K562 (cell line): ENCODE data around the gene TSC1. TPM values are rescaled to one million over a fixed set of nuclear protein-coding genes. Genes with fewer than 3 reads are reported as not detected.

Experiments used
- ATF1 ChIP-seq, 2 experiments: fragments of 450-650 bp in 1 of 2; IDR thresholded peaks; 2 replicates each; pipeline ENCODE4 v1.6.1; 2016; ENCODE audit warnings: missing compliant biosample characterization in 1 of 2, missing genetic modification characterization in 1 of 2
- BCOR ChIP-seq: fragments of 450-650 bp; IDR thresholded peaks from 2 replicates; pipeline ENCODE4 v1.6.1; 2016
- CC2D1A ChIP-seq: fragments of 450-650 bp; IDR thresholded peaks from 2 replicates; pipeline ENCODE4 v1.6.1; 2017; ENCODE audit warnings: mild to moderate bottlenecking
- CCNT2 ChIP-seq: IDR thresholded peaks from 2 replicates; pipeline ENCODE4 v1.6.1; 2011; ENCODE audit warnings: borderline replicate concordance, low read depth, mild to moderate bottlenecking, moderate library complexity, mixed read lengths, low read length; ENCODE audit not compliant: insufficient read length; ENCODE audit errors: extremely low read depth
- CREM ChIP-seq: IDR thresholded peaks from 2 replicates; pipeline ENCODE4 v1.6.1; 2014; ENCODE audit warnings: antibody characterized with exemption, low read depth
- CTBP1 ChIP-seq: fragments of 450-650 bp; IDR thresholded peaks from 2 replicates; pipeline ENCODE4 v1.6.1; 2016; ENCODE audit warnings: borderline replicate concordance
- DPF2 ChIP-seq: fragments of 450-650 bp; IDR thresholded peaks from 2 replicates; pipeline ENCODE4 v1.6.1; 2016
- GABPB1 ChIP-seq: sonication (generic); formaldehyde crosslinking; IDR thresholded peaks from 2 replicates; pipeline ENCODE4 v1.8.0; 2022; ENCODE audit warnings: mild to moderate bottlenecking, missing genetic modification reagents
- PURB ChIP-seq: sonication (generic); formaldehyde crosslinking; IDR thresholded peaks from 2 replicates; pipeline ENCODE4 v1.9.0; 2021; ENCODE audit warnings: low read depth, mild to moderate bottlenecking, missing genetic modification reagents
- SETDB1 ChIP-seq: IDR thresholded peaks from one replicate; pipeline ENCODE4 v1.6.1; 2012; ENCODE audit warnings: low read length, control low read depth, inconsistent platforms
- STAT5A ChIP-seq: IDR thresholded peaks from 2 replicates; pipeline ENCODE4 v1.6.1; 2012; ENCODE audit warnings: low read length, inconsistent platforms, borderline replicate concordance
- ZBTB11 ChIP-seq, 3 experiments: fragments of 200-800 bp in 1 of 3; fragments of 250-450 bp in 1 of 3; fragments of 450-650 bp in 1 of 3; sonication (Bioruptor Pico) in 1 of 3; sonication (Bioruptor generic) in 1 of 3; formaldehyde crosslinking in 1 of 3; IDR thresholded peaks; 2 replicates each; pipeline versions ENCODE4 v1.6.1 to v1.8.0; 2016 to 2022; ENCODE audit warnings: mild to moderate bottlenecking in 2 of 3, missing genetic modification characterization in 2 of 3, missing compliant biosample characterization in 1 of 3, moderate library complexity in 1 of 3
- ZBTB17 ChIP-seq: fragments of 450-650 bp; formaldehyde crosslinking; IDR thresholded peaks from 2 replicates; pipeline ENCODE4 v1.4.0; 2020; ENCODE audit warnings: mild to moderate bottlenecking
- ZNF740 ChIP-seq, 3 experiments: fragments of 200-800 bp in 1 of 3; sonication (Bioruptor generic) in 1 of 3; sonication (generic) in 1 of 3; formaldehyde crosslinking in 1 of 3; IDR thresholded peaks; 2 replicates each; pipeline versions ENCODE4 v1.6.1 to v1.8.0; 2016 to 2022; ENCODE audit warnings: mild to moderate bottlenecking in 2 of 3, missing compliant biosample characterization in 2 of 3, missing genetic modification characterization in 2 of 3, missing genetic modification reagents in 1 of 3
- ZNF785 ChIP-seq: fragments of 250-450 bp; sonication (Bioruptor Pico); IDR thresholded peaks from 2 replicates; pipeline ENCODE4 v1.4.0; 2020; ENCODE audit warnings: mild to moderate bottlenecking
- polyA plus RNA-seq, 8 experiments: library from polyadenylated mRNA; depleted of rRNA in 4 of 8; stranded (reverse) in 5 of 8; unstranded in 3 of 8; fragments of >200 nt; fragmentation: Nextera tagmentation in 2 of 8; fragmentation: Illumina TruSeq in 1 of 8; extraction: Ambion mirVana in 2 of 8; extraction: Trizol in 1 of 8; gene quantifications; 2 replicates each; pipeline versions ENCODE4 v1.2.1 to v1.2.3, GENCODE V29; 2011 to 2014; ENCODE audit warnings: inconsistent platforms in 1 of 8, missing spikeins in 1 of 8
- total RNA-seq, 7 experiments: library from RNA; depleted of rRNA in 6 of 7; stranded (reverse); fragments of >200 nt in 6 of 7; fragmentation: Illumina TruSeq in 2 of 7; extraction: Trizol in 2 of 7; gene quantifications; 2 replicates each; pipeline versions ENCODE4 v1.2.1 to v1.2.3, GENCODE V29; 2011 to 2021; ENCODE audit warnings: low replicate concordance in 1 of 7
- TF ChIP-seq, protein P1 (sequence below): sonication (generic); formaldehyde crosslinking; IDR thresholded peaks from 2 replicates; pipeline ENCODE4 v1.8.0; 2022; ENCODE audit warnings: mild to moderate bottlenecking, missing genetic modification reagents

The TSC1 gene
- total and polyA plus RNA-seq, 9 of the 15 experiments (the other 6 are each of a cell fraction or from before 2014, with no cell fraction given) = 6.9 to 37.6 (median 18.6) TPM

GRCh38 chr9:132984202-132985070 lies 40.0 kb upstream of the TSC1 start (continued):
- TF ChIP-seq ZBTB11 (CRISPR knock-in tag; IDR thresholded peaks at IDR 0.05) (peak in 1 of 3 experiments; percentile 56; a peak in 1 of 6 replicates), STAT5A (peak; percentile 85), PURB (CRISPR knock-in tag) (no peak), ZNF785 (CRISPR knock-in tag) (no peak), CTBP1 (peak; percentile 66; the same call in 1 of the 2 replicates), ZBTB17 (CRISPR knock-in tag) (0 out of 2 replicates have a peak, but pooled peaks have one; percentile 56), DPF2 (peak; percentile 88), SETDB1 (no peak), CC2D1A (peak; percentile 50; the same call in 1 of the 2 replicates), CCNT2 (peak; percentile 75), CREM (peak; percentile 79), BCOR (peak; percentile 36; the same call in 1 of the 2 replicates), ZNF740 (CRISPR knock-in tag; IDR thresholded peaks at IDR 0.05) (no peak; the same call in none of the 2 replicates), ZNF740 (tag; IDR thresholded peaks at IDR 0.05) (peak in 1 of 2 experiments; percentile 66; a peak in 2 of 4 replicates), GABPB1 (CRISPR knock-in tag) (no peak; the same call in 1 of the 2 replicates), ATF1 (CRISPR knock-in tag; IDR thresholded peaks at IDR 0.05) (0 out of 2 replicates have a peak, but pooled peaks have one; percentile 11), ATF1 (tag; IDR thresholded peaks at IDR 0.05) (peak; percentile 48; the same call in 1 of the 2 replicates)
- TF ChIP-seq, protein P1, sequence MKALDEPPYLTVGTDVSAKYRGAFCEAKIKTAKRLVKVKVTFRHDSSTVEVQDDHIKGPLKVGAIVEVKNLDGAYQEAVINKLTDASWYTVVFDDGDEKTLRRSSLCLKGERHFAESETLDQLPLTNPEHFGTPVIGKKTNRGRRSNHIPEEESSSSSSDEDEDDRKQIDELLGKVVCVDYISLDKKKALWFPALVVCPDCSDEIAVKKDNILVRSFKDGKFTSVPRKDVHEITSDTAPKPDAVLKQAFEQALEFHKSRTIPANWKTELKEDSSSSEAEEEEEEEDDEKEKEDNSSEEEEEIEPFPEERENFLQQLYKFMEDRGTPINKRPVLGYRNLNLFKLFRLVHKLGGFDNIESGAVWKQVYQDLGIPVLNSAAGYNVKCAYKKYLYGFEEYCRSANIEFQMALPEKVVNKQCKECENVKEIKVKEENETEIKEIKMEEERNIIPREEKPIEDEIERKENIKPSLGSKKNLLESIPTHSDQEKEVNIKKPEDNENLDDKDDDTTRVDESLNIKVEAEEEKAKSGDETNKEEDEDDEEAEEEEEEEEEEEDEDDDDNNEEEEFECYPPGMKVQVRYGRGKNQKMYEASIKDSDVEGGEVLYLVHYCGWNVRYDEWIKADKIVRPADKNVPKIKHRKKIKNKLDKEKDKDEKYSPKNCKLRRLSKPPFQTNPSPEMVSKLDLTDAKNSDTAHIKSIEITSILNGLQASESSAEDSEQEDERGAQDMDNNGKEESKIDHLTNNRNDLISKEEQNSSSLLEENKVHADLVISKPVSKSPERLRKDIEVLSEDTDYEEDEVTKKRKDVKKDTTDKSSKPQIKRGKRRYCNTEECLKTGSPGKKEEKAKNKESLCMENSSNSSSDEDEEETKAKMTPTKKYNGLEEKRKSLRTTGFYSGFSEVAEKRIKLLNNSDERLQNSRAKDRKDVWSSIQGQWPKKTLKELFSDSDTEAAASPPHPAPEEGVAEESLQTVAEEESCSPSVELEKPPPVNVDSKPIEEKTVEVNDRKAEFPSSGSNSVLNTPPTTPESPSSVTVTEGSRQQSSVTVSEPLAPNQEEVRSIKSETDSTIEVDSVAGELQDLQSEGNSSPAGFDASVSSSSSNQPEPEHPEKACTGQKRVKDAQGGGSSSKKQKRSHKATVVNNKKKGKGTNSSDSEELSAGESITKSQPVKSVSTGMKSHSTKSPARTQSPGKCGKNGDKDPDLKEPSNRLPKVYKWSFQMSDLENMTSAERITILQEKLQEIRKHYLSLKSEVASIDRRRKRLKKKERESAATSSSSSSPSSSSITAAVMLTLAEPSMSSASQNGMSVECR (CRISPR knock-in tag) = no peak
